GM23248 (cell line): ENCODE results near the gene MEGF9.

Source experiments
- EZH2 ChIP-seq: fragments of 200-600 bp; sonication (generic); IDR thresholded peaks from 2 replicates; pipeline ENCODE4 v1.6.1; 2018; ENCODE audit warnings: antibody characterized with exemption, mild to moderate bottlenecking; ENCODE audit not compliant: insufficient read depth, poor library complexity, severe bottlenecking
- EZH2phosphoT487 ChIP-seq: fragments of 200-600 bp; sonication (generic); IDR thresholded peaks from 2 replicates; pipeline ENCODE4 v1.6.1; 2018; ENCODE audit warnings: antibody characterized with exemption, moderate library complexity, mild to moderate bottlenecking, low read depth; ENCODE audit not compliant: insufficient read depth

DNA sequence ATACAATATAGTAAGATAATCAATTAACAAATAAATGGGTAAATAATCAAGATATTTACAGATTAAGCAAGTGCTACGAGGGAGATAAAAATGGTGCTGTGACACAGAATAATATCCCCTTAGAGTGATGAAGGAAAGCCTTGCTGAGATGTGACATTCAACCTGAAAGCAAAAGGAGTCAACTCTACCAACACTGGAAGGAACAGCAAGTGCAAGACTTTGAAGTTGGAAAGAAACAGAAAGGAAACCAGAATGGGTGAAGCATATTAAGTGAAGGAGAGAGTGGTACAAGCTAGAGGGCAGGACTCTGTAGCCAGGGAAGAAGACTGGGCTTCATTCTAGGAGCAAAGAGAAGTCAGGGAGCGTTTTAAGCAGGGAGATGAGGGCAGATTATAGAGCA is 12.2 kb upstream of the MEGF9 start:
- TF ChIP-seq EZH2 (no peak), EZH2phosphoT487 (no peak)
